Common myeloid progenitor, CD34-positive (primary cell): ENCODE measurements around the gene ZNF700.

Experiments
- CTCF ChIA-PET: fragments of 350-600 bp; sonication (Branson Sonifier 250); formaldehyde crosslinking; loops from one replicate; lab custom pipeline; 2021; ENCODE audit warnings: antibody characterized with exemption; lab: Charles Lee
- POLR2A ChIA-PET: fragments of 350-600 bp; sonication (Branson Sonifier 250); formaldehyde crosslinking; loops from one replicate; lab custom pipeline; 2021; ENCODE audit warnings: antibody characterized with exemption; lab: Charles Lee
- DNase-seq, 3 donors: peaks; one replicate each; pipeline versions ENCODE4 v3.0.0 to v3.0.0-alpha.2; 2013
- H3K27ac ChIP-seq, 2 experiments: 1 replicate in 1 of 2; 2 replicates in 1 of 2; pipeline ENCODE4 v1.7.0; 2013; ENCODE audit warnings: inconsistent platforms in 2 of 2, low read length in 2 of 2, mild to moderate bottlenecking in 2 of 2, low read depth in 1 of 2, moderate library complexity in 1 of 2; ENCODE audit not compliant: severe bottlenecking in 2 of 2, insufficient read depth in 1 of 2, poor library complexity in 1 of 2
- H3K27me3 ChIP-seq, 5 experiments: replicated peaks in 2 of 5; 1 replicate in 3 of 5; 2 replicates in 2 of 5; pipeline versions ENCODE4 v1.6.1 to v1.7.0; 2013; ENCODE audit warnings: low read length in 4 of 5, mild to moderate bottlenecking in 2 of 5, moderate library complexity in 2 of 5, inconsistent platforms in 1 of 5; ENCODE audit not compliant: insufficient read depth in 5 of 5, control insufficient read depth in 4 of 5
- H3K36me3 ChIP-seq, 4 experiments: 1 replicate in 2 of 4; 2 replicates in 2 of 4; pipeline versions ENCODE4 v1.6.1 to v1.7.0; 2013; ENCODE audit warnings: low read length in 3 of 4, control low read depth in 1 of 4, mild to moderate bottlenecking in 1 of 4; ENCODE audit not compliant: control insufficient read depth in 4 of 4, insufficient read depth in 4 of 4
- H3K4me1 ChIP-seq, 4 experiments: 1 replicate in 3 of 4; 2 replicates in 1 of 4; pipeline versions ENCODE4 v1.6.1 to v1.7.1; 2013; ENCODE audit warnings: low read length in 3 of 4, mild to moderate bottlenecking in 3 of 4, control low read depth in 1 of 4, inconsistent platforms in 1 of 4, moderate library complexity in 1 of 4; ENCODE audit not compliant: control insufficient read depth in 4 of 4, insufficient read depth in 4 of 4; ENCODE audit errors: control extremely low read depth in 1 of 4
- H3K4me3 ChIP-seq, 7 experiments: 1 replicate in 4 of 7; 2 replicates in 3 of 7; pipeline versions ENCODE4 v1.5.1 to v1.7.0; 2013; ENCODE audit warnings: mild to moderate bottlenecking in 7 of 7, low read length in 6 of 7, moderate library complexity in 6 of 7, inconsistent platforms in 2 of 7, low read depth in 2 of 7, control low read depth in 1 of 7; ENCODE audit not compliant: insufficient read depth in 4 of 7, control insufficient read depth in 1 of 7; ENCODE audit errors: extremely low read depth in 1 of 7
- H3K9me3 ChIP-seq, 5 experiments: 1 replicate in 4 of 5; 2 replicates in 1 of 5; pipeline versions ENCODE4 v1.6.1 to v1.7.1; 2013; ENCODE audit warnings: low read length in 4 of 5, mild to moderate bottlenecking in 2 of 5, inconsistent platforms in 1 of 5, low read depth in 1 of 5, moderate library complexity in 1 of 5; ENCODE audit not compliant: control insufficient read depth in 4 of 5, insufficient read depth in 2 of 5; ENCODE audit errors: control extremely low read depth in 1 of 5
- WGBS: methylation state at CpG from one replicate; pipeline ENCODE4 v1.1.5; 2013; ENCODE audit not compliant: insufficient coverage; 5-methylcytosine and 5-hydroxymethylcytosine counted together

The ZNF700 gene

DNA sequence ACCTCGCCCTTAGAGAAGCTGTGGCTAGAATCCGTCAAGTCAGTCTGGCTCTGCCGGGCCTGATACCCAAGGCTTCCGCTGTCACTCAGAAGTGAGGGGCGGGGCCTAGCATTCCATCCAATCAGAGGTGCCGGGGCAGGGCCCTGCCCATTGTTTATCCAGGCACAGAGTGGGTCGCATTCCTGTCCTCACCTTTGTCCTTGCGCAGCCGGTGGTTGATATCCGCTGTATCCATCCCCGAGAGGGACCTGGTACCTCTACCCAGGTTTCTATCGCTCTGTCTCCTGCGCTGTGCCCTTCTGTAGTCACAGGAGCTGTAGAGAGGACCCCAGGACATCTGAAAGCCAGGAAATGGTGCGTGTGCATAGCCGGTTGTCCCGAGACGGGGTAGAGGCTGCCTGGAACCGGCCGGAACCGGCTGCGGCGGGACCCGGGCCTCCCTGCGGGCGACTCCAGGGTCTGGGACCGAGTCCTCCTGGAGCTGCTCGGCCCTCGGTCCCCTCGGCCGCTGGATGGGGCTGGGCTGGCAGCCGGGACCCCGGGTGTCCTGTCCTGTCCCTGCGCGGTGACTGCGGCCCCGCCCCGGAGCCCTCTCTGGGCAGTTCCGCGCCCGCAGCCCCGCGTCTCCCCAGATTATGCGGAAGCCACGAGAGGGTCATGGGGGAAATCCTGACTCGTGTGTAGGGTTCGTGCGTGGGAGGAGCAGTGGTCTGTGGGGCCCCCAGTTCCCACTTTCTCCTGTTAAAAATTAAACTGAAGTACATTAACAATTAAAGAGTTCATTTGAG, 40.1 kb downstream of the ZNF700 start, which contains the start of gene ZNF763:
Gene ZNF763 (plus strand): TSS at position 183 of the 788 bp plus-strand sequence. CDS start 169 bp downstream, at position 352.
- H3K27ac ChIP-seq: peak within 1 kb of the TSS; percentile 83 to 91
- H3K9me3 ChIP-seq: no peaks in the 10 kb centered on the region

DNA sequence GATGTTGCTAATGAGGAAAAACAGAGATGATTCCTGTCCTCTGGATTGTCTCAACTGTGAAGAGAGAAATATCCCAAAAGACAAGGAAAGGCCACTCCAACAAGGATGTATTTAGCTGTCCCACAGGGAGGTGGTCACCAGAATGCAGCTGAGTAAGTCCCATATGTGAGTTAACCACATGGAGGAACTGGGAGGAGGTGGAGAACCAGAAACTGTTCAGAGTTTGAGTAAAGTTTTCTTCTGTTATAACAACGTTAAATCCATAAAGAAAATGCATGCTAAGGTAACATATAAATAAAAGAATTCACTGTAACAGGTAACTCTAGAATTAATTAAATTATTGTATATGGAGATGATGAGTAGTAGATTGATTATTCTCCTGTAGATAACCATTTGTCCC, 45.3 kb downstream of the ZNF700 start:
- no peak overlapping the region for H3K27ac ChIP-seq
- CTCF ChIA-PET: no interaction called here

More for the DNA sequence above, 40.1 kb downstream of the ZNF700 start, which contains the start of gene ZNF763:
- H3K4me3 ChIP-seq: peak within 1 kb of the TSS; percentile 73 to 100 (median 94)
- ChIA-PET POLR2A (interaction anchor here (0.6 to 2.5 kb wide), 5 partner anchors 22 to 175 kb away, joined by 3 to 22 read pairs (median 3); partner anchors contain the start of genes ZNF20 and ZNF700), CTCF (interaction anchor here (0.9 to 5.1 kb wide), 6 partner anchors 10 to 176 kb away, joined by 3 to 47 read pairs (median 18); partner anchors contain the start of genes ZNF491 and ZNF700)
- H3K27me3 ChIP-seq: no peaks in the 10 kb centered on the region
- DNase-seq: peak; percentile 91 to 96 (median 96)
- H3K36me3 ChIP-seq: peaks cover 0 to 8% (median 2%) of the 10 kb centered on the region in 4 experiments
- WGBS: under 1% methylated on average over 31 of the region's 47 CpGs
- H3K4me1 ChIP-seq: peaks cover 0 to 22% (median 18%) of the 10 kb centered on the region in 4 experiments

GRCh38 chr19:11971041-11971440, 46.1 kb downstream of the ZNF700 start:
- ChIA-PET POLR2A (interaction anchor here (0.7 kb wide), 1 partner anchor 16 kb away, joined by 5 read pairs; no protein-coding TSS in a partner anchor), CTCF (interaction anchor here (0.7 kb wide), 1 partner anchor 170 kb away, joined by 4 read pairs; no protein-coding TSS in a partner anchor)
- Histone ChIP-seq H3K27me3 (no peaks in the 10 kb centered on the region), H3K4me3 (no peak overlapping the region), H3K36me3 (peaks cover 1 to 21% (median 6%) of the 10 kb centered on the region in 4 experiments), H3K27ac (no peak overlapping the region), H3K4me1 (peaks cover 0 to 4% (median 1%) of the 10 kb centered on the region in 4 experiments), H3K9me3 (peaks cover 1 to 33% (median 10%) of the 10 kb centered on the region in 5 experiments)
- 88% methylated on average over 1 of the region's 2 CpGs for WGBS
- DNase-seq: no peak

More for the DNA sequence above, 45.3 kb downstream of the ZNF700 start:
- no peak for DNase-seq
- H3K4me3 ChIP-seq: no peak overlapping the region
- H3K4me1 ChIP-seq: peaks cover 0 to 11% (median 8%) of the 10 kb centered on the region in 4 experiments
- H3K27me3 ChIP-seq: no peaks in the 10 kb centered on the region
- no CpG with 5 or more reads among the region's 1 CpG for WGBS
- peaks cover 0 to 26% (median 7%) of the 10 kb centered on the region in 5 experiments for H3K9me3 ChIP-seq
- peaks cover 0 to 18% (median 3%) of the 10 kb centered on the region in 4 experiments for H3K36me3 ChIP-seq
- POLR2A ChIA-PET: no interaction called here

DNA sequence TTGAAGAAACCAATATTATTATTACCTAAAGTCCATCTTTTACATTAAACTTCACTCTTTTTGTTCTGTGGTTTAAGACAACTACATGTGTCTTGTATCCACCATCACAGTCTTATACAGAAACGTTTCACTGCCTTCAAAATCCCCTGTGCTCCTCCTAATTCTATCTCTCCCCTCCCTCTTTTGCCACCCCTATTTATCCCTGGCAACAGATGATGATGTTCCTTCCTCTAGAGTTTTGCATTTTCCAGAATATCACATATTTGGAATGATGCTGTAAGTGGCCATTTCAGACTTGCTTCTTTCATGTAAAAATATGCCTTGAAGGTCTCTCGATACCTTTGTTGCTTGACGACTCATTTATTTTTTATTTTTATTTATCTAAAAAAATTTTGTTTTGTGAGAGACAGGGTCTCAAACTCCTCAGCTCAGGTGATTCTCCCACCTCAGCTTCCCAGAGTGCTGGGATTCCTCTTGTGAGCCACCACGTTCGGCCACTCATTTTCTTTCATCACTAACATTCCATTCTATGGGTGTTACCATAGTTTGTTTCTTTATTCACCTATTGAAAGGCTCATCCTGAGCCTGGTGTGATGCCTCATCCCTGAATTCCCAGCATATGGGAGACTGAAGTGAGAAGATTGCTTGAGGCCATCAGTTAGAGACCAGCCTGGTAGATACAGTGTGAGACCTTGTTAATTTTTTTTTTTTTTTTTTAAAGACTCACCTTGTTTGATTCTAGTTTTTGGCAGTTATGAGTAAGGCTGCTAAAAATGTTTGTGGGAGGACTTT, 48.3 kb downstream of the ZNF700 start:
- ChIA-PET POLR2A (no interaction called here), CTCF (no interaction called here)
- no peak for DNase-seq
- peaks cover 6 to 41% (median 15%) of the 10 kb centered on the region in 4 experiments for H3K36me3 ChIP-seq
- 80% methylated on average over 1 of the region's 5 CpGs for WGBS
- no peaks in the 10 kb centered on the region for H3K27me3 ChIP-seq
- no peak overlapping the region for H3K27ac ChIP-seq
- no peak overlapping the region for H3K4me3 ChIP-seq
- H3K4me1 ChIP-seq: no peaks in the 10 kb centered on the region
- peaks cover 10 to 52% (median 27%) of the 10 kb centered on the region in 5 experiments for H3K9me3 ChIP-seq

DNA sequence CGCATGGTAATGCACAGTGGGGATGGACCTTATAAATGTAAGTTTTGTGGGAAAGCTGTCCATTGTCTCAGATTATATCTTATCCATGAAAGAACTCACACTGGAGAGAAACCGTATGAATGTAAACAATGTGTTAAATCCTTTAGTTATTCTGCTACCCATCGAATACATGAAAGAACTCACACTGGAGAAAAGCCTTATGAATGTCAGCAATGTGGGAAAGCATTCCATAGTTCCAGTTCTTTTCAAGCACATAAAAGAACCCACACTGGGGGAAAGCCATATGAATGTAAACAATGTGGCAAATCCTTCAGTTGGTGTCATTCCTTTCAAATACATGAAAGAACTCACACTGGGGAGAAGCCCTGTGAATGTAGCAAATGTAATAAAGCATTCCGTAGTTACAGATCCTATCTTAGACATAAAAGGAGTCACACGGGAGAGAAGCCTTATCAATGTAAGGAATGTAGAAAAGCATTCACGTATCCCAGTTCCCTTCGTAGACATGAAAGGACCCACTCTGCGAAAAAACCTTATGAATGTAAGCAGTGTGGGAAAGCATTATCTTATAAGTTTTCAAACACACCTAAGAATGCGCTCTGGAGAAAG, 53.7 kb downstream of the ZNF700 start:
- Histone ChIP-seq H3K27ac (no peak overlapping the region), H3K36me3 (peaks cover 10 to 41% (median 19%) of the 10 kb centered on the region in 4 experiments), H3K9me3 (peaks cover 13 to 85% (median 74%) of the 10 kb centered on the region in 5 experiments), H3K4me1 (no peaks in the 10 kb centered on the region), H3K27me3 (no peaks in the 10 kb centered on the region), H3K4me3 (no peak overlapping the region)
- WGBS: 100% methylated on average over 1 of the region's 9 CpGs
- CTCF ChIA-PET: no interaction called here
- DNase-seq: no peak
- POLR2A ChIA-PET: no interaction called here

DNA sequence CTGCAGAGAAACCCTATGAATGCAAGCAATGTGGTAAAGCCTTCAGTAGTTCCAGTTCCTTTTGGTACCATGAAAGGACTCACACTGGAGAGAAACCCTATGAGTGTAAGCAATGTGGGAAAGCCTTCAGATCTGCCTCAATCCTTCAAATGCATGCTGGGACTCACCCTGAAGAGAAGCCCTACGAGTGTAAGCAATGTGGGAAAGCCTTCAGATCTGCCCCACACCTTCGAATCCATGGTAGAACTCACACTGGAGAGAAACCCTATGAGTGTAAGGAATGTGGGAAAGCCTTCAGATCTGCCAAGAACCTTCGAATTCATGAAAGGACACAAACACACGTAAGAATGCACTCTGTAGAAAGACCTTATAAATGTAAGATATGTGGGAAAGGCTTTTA, 54.6 kb downstream of the ZNF700 start:
- Histone ChIP-seq H3K27ac (no peak overlapping the region), H3K4me1 (no peaks in the 10 kb centered on the region), H3K9me3 (peaks cover 13 to 81% (median 73%) of the 10 kb centered on the region in 5 experiments), H3K36me3 (peaks cover 10 to 41% (median 19%) of the 10 kb centered on the region in 4 experiments), H3K27me3 (no peaks in the 10 kb centered on the region), H3K4me3 (peak overlapping the region in 2 of 7 experiments; percentile 1 to 45)
- 95% methylated on average over 3 of the region's 4 CpGs for WGBS
- DNase-seq: no peak
- CTCF ChIA-PET: interaction anchor here (1.5 kb wide), 1 partner anchor 16 kb away, joined by 4 read pairs; no protein-coding TSS in a partner anchor
- POLR2A ChIA-PET: no interaction called here
